Body of pancreas (tissue), 4 donors: Measurements from ENCODE around the gene UGDH. TPM values are rescaled to one million over a fixed set of nuclear protein-coding genes. Genes with fewer than 3 reads are reported as not detected.

ENCODE experiments used
- ATAC-seq: fragments of 150-250 bp; one replicate; pipeline ENCODE4 v1.9.1; 2016
- DNase-seq, 4 donors: peaks; one replicate each; pipeline ENCODE4 v3.0.0-alpha.2; 2019
- H3K27ac ChIP-seq, 4 donors: fragments of 200-600 bp; sonication (generic); 1 replicate in 3 of 4; 2 replicates in 1 of 4; pipeline versions ENCODE4 v1.5.1 to v1.6.1; 2016 to 2019; ENCODE audit warnings: mild to moderate bottlenecking in 1 of 4, mixed read lengths in 1 of 4, moderate library complexity in 1 of 4
- H3K27me3 ChIP-seq, 2 donors: fragments of 200-600 bp; sonication (generic); one replicate each; pipeline ENCODE4 v1.6.0; 2016; ENCODE audit warnings: mild to moderate bottlenecking in 1 of 2
- H3K36me3 ChIP-seq, 2 donors: fragments of 200-600 bp; sonication (generic); replicated peaks in 1 of 2; 2 replicates each; pipeline ENCODE4 v1.5.1; 2016; ENCODE audit warnings: low read depth in 2 of 2; ENCODE audit not compliant: insufficient read depth in 1 of 2
- H3K4me1 ChIP-seq: fragments of 200-600 bp; sonication (generic); one replicate; pipeline ENCODE4 v1.6.0; 2016
- H3K4me3 ChIP-seq, 2 donors: fragments of 200-600 bp; sonication (generic); 1 replicate in 1 of 2; 2 replicates in 1 of 2; pipeline ENCODE4 v1.5.1; 2016 to 2019
- H3K9me3 ChIP-seq, 3 donors: fragments of 200-600 bp; sonication (generic); 1 replicate in 2 of 3; 2 replicates in 1 of 3; pipeline ENCODE4 v1.5.1; 2016
- POLR2A ChIP-seq, 3 donors: fragments of 450-650 bp; IDR thresholded peaks; one replicate each; pipeline ENCODE4 v1.6.1; 2016; ENCODE audit warnings: antibody characterized with exemption in 3 of 3, mild to moderate bottlenecking in 2 of 3
- WGBS, 2 donors: methylation state at CpG; one replicate each; pipeline ENCODE4 v1.1.5; 2017; 5-methylcytosine and 5-hydroxymethylcytosine counted together
- intact Hi-C: fragments of 100-400 bp; cut with DNase I; formaldehyde crosslinking; loops from one replicate; pipeline ENCODE4 v1.15.1; 2023
- total RNA-seq, 2 donors: library from RNA; depleted of rRNA; stranded (reverse); fragments of >200 nt; gene quantifications; one replicate each; pipeline ENCODE4 v1.1.0, GENCODE V29; 2016
- TF ChIP-seq, protein P1 (sequence below), 7 experiments: fragments of 450-650 bp in 4 of 7; fragments of 200-600 bp in 3 of 7; sonication (generic) in 3 of 7; IDR thresholded peaks; one replicate each; pipeline ENCODE4 v1.5.1; 2016 to 2019; ENCODE audit warnings: antibody characterized with exemption in 7 of 7

UGDH gene
- total RNA-seq, 2 donors from 2014 or later, result 71.1 to 107 TPM

- ATAC-seq (no peak), DNase-seq (no peak)
- no peak for TF ChIP-seq POLR2A (IDR thresholded peaks at IDR 0.05)
- TF ChIP-seq, protein P1, sequence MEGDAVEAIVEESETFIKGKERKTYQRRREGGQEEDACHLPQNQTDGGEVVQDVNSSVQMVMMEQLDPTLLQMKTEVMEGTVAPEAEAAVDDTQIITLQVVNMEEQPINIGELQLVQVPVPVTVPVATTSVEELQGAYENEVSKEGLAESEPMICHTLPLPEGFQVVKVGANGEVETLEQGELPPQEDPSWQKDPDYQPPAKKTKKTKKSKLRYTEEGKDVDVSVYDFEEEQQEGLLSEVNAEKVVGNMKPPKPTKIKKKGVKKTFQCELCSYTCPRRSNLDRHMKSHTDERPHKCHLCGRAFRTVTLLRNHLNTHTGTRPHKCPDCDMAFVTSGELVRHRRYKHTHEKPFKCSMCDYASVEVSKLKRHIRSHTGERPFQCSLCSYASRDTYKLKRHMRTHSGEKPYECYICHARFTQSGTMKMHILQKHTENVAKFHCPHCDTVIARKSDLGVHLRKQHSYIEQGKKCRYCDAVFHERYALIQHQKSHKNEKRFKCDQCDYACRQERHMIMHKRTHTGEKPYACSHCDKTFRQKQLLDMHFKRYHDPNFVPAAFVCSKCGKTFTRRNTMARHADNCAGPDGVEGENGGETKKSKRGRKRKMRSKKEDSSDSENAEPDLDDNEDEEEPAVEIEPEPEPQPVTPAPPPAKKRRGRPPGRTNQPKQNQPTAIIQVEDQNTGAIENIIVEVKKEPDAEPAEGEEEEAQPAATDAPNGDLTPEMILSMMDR (IDR thresholded peaks at IDR 0.05), result no peak
- H3K9me3 ChIP-seq, result no peaks in the 10 kb centered on the region
- 76 to 84% methylated on average over 11 of the region's 11 CpGs for whole genome bisulfite sequencing, 2 donors
- peaks cover 46% of the 10 kb centered on the region for H3K4me1 ChIP-seq
- no peaks in the 10 kb centered on the region for H3K27me3 ChIP-seq
- H3K36me3 ChIP-seq, result peaks cover 10 to 15% of the 10 kb centered on the region in 2 donors
- intact Hi-C loops, result no loop called here
- no peak overlapping the region for H3K4me3 ChIP-seq
- no peak overlapping the region for H3K27ac ChIP-seq
Measured at GRCh38 chr4:39452860-39453587, 74.2 kb downstream of the UGDH start.

DNA sequence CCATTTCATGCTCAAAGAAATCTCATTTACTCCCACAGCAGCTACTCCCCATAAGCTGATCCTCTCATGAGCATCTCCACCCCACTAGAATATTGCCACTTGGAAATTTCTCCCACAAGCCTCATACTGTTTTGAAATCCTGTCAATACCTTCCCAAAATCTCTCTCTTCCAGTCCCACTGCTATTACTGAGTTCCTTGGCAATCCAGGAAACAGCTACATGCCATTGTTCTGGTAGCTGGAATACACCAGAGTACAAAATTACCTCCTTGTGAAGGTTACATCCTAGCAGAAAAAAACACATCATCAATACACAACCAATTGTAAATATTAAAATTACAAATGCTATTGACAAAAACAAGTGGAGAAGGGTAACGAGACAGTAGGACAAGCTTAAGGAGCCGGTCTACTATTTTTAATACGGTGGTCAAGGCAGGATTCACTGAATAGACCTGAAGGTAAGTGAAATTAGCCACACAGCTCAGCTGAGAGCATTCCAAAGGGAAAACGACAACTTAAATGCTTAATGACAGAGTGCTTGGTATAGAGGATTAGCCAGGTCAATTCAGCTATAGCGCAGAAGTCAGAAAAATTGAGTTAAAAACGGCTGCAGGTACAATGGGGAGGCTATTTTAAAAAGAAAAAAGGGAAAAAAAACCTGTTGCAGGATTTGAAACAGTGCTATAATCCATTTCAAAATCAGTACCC lies 74.9 kb downstream of the UGDH start:
- Histone ChIP-seq H3K4me1 (peaks cover 43% of the 10 kb centered on the region), H3K36me3 (peaks cover 10 to 15% of the 10 kb centered on the region in 2 donors), H3K27me3 (no peaks in the 10 kb centered on the region), H3K4me3 (no peak overlapping the region), H3K9me3 (no peaks in the 10 kb centered on the region), H3K27ac (no peak overlapping the region)
- no peak for TF ChIP-seq POLR2A (IDR thresholded peaks at IDR 0.05)
- TF ChIP-seq, protein P1 (IDR thresholded peaks at IDR 0.05), result no peak
- DNase-seq (no peak), ATAC-seq (no peak)
- intact Hi-C loops, result no loop called here
- WGBS, 2 donors, result 85% methylated on average over 6 of the region's 6 CpGs

- 84 to 98% methylated on average over 5 to 6 of the region's 6 CpGs for whole genome bisulfite sequencing, 2 donors
- no peak for TF ChIP-seq POLR2A (IDR thresholded peaks at IDR 0.05)
- TF ChIP-seq, protein P1 (IDR thresholded peaks at IDR 0.05), result no peak
- peaks cover 10 to 12% of the 10 kb centered on the region in 2 donors for H3K36me3 ChIP-seq
- H3K27me3 ChIP-seq, result no peaks in the 10 kb centered on the region
- DNase-seq (no peak), ATAC-seq (no peak)
- no peaks in the 10 kb centered on the region for H3K9me3 ChIP-seq
- H3K4me1 ChIP-seq, result peaks cover 38% of the 10 kb centered on the region
- intact Hi-C loops, result no loop called here
- H3K4me3 ChIP-seq, result no peak overlapping the region
- peak overlapping the region in 1 of 4 donors; percentile 76 for H3K27ac ChIP-seq
Measured at GRCh38 chr4:39451423-39452023, 75.7 kb downstream of the UGDH start.

DNA sequence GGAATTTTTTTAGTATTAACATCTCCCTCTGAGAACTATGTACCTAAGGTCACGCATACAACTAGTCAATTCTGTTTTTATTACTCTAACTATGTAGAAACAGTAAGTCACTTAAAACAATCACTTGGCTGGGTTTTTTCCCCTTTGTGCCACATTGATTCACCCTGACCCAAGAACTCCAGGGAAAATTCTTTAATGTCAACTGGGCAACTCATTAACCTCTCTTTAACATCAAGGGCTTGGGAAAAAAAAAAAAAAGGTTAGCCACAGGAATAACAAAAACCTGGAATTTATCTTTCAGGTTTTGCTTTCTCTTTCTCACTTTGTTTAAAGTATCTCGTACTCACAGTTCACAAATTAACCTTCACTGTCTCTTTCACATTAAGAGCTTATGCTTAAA lies 76.6 kb downstream of the UGDH start:
- H3K4me3 ChIP-seq, result no peak overlapping the region
- ATAC-seq (no peak), DNase-seq (no peak)
- H3K27ac ChIP-seq, result peak overlapping the region in 3 of 4 donors; percentile 14 to 76 (median 17)
- TF ChIP-seq, protein P1 (IDR thresholded peaks at IDR 0.05), result no peak
- TF ChIP-seq POLR2A (IDR thresholded peaks at IDR 0.05), result no peak
- H3K27me3 ChIP-seq, result no peaks in the 10 kb centered on the region
- intact Hi-C loops, result no loop called here
- peaks cover 29% of the 10 kb centered on the region for H3K4me1 ChIP-seq
- no peaks in the 10 kb centered on the region for H3K9me3 ChIP-seq
- peaks cover 8 to 11% of the 10 kb centered on the region in 2 donors for H3K36me3 ChIP-seq
- WGBS, 2 donors, result 39 to 40% methylated on average over 2 of the region's 2 CpGs

Other genes starting within 250 kb of the UGDH start
- gene RFC1, start 161.1 kb downstream of the UGDH start, total RNA-seq, result 10 to 100 TPM; 30.9 to 46.8 TPM
- gene KLB, start 120.5 kb downstream of the UGDH start, total RNA-seq, result 1 to 10 TPM; 2.1 to 3.6 TPM
- 1,000 to 10,000 TPM in 1 of 2 donors, 100 to 1,000 TPM in 1; 811 to 1,738 TPM for gene RPL9, start 68.5 kb downstream of the UGDH start, total RNA-seq
- gene LIAS, start 68.4 kb downstream of the UGDH start, total RNA-seq, result 10 to 100 TPM in 1 of 2 donors, 1 to 10 TPM in 1; 4.9 to 15.3 TPM
- gene SMIM14, start 111.4 kb upstream of the UGDH start, total RNA-seq, result 10 to 100 TPM; 24.4 to 26.2 TPM
- gene UBE2K, start 170.7 kb upstream of the UGDH start, total RNA-seq, result 10 to 100 TPM; 12.2 to 19.5 TPM